Measurements from ENCODE around the gene KLHL36. TPM values are rescaled to one million over a fixed set of nuclear protein-coding genes. Genes with fewer than 3 reads are reported as not detected.

The KLHL36 gene
- total RNA-seq, 1 experiment from 2014 or later, result 79.0 TPM

DNA sequence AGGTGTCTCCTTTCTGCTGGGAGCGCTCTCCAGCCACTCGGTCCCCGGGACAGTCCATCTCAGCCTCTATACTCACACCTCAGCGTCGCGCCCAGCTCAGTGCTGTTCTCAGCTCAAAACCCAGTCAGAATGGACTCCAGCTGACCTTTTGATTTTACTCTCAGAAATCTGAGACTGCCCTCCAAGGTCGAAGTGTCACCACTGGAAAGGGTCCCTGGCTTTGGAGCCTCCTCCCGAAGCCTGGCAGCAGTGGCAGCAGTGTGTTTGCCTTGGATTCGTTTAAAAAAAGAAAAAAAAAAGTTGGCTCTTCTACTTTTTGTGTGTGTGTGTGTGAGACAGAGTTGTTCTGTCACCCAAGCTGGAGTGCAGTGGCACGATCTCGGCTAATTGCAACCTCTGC lies 10.4 kb downstream of the KLHL36 start:
- Histone ChIP-seq H3K27me3 (ENCODE audit: insufficient read depth, low read length) (no peaks in the 10 kb centered on the region), H3K27ac (ENCODE audit: low read depth, low read length) (no peak overlapping the region), H3K79me2 (ENCODE audit: insufficient read depth, low read length) (no peaks in the 10 kb centered on the region), H3K36me3 (ENCODE audit: control insufficient read depth in 1 of 2, insufficient read depth in 2 of 2, low read length in 2 of 2) (peaks cover 42 to 44% of the 10 kb centered on the region in 2 experiments), H3K4me2 (ENCODE audit: low read length) (no peak overlapping the region), H3K4me3 (replicated peaks in 1 of 2; ENCODE audit: low read depth in 1 of 2, low read length in 2 of 2) (no peak overlapping the region), H3K4me1 (ENCODE audit: control insufficient read depth in 1 of 2, insufficient read depth in 2 of 2, low read length in 2 of 2) (no peaks in the 10 kb centered on the region), H2AFZ (ENCODE audit: low read depth, low read length, poor library complexity, severe bottlenecking) (no peak overlapping the region), H3K9ac (ENCODE audit: low read length) (no peak overlapping the region), H4K20me1 (ENCODE audit: insufficient read depth) (no peaks in the 10 kb centered on the region), H3K9me2 (ENCODE audit: insufficient read depth) (no peaks in the 10 kb centered on the region), H3K9me3 (ENCODE audit: control insufficient read depth in 1 of 2, insufficient read depth in 1 of 2, low read depth in 1 of 2, low read length in 2 of 2) (no peaks in the 10 kb centered on the region)
- no peak for ATAC-seq
- intact Hi-C loops (cut with micrococcal nuclease), result no loop called here
- CTCF ChIA-PET, result no interaction called here
- POLR2A ChIA-PET, result no interaction called here
- DNase-seq (ENCODE audit: low read depth, low spot score), result no peak
- RAD21 ChIA-PET (ENCODE audit: low non-redundant PET in 1 of 2, low total read pairs in 2 of 2, uncharacterized antibody in 2 of 2, unreplicated experiment in 2 of 2), result no interaction called here
- TF ChIP-seq TCF7L2 (IDR thresholded peaks at IDR 0.05; ENCODE audit: borderline replicate concordance, extremely low read depth, insufficient read depth, insufficient read length), result no peak
- TF ChIP-seq EGR1 (IDR thresholded peaks at IDR 0.05; ENCODE audit: low read depth), result no peak
- TF ChIP-seq EZH2phosphoT487 (IDR thresholded peaks at IDR 0.05; ENCODE audit: borderline replicate concordance), result no peak
- no peak for TF ChIP-seq SP1 (IDR thresholded peaks at IDR 0.05; ENCODE audit: low read depth)
- no peak for TF ChIP-seq REST (IDR thresholded peaks at IDR 0.05; ENCODE audit: low read depth)
- TF ChIP-seq CTCF (IDR thresholded peaks at IDR 0.05 in 2 of 3, conservative IDR thresholded peaks at IDR 0.05 in 1 of 3; ENCODE audit: borderline replicate concordance in 1 of 3, insufficient read depth in 1 of 3, low read depth in 2 of 3, low read length in 2 of 3), result no peak
- TF ChIP-seq CBX3 (IDR thresholded peaks at IDR 0.05; ENCODE audit: low read depth), result no peak
- TF ChIP-seq, protein P1, sequence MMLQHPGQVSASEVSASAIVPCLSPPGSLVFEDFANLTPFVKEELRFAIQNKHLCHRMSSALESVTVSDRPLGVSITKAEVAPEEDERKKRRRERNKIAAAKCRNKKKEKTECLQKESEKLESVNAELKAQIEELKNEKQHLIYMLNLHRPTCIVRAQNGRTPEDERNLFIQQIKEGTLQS (IDR thresholded peaks at IDR 0.05), result no peak
- TF ChIP-seq SIN3A (IDR thresholded peaks at IDR 0.05; ENCODE audit: low read depth), result no peak
- TF ChIP-seq ZFX (IDR thresholded peaks at IDR 0.05), result no peak
- no peak for TF ChIP-seq JUND (IDR thresholded peaks at IDR 0.05)
- no peak for TF ChIP-seq YY1 (IDR thresholded peaks at IDR 0.05; ENCODE audit: extremely low read depth, insufficient replicate concordance, low read depth, low read length)
- no peak for TF ChIP-seq CEBPB (IDR thresholded peaks at IDR 0.05; ENCODE audit: low read depth)
- no peak for TF ChIP-seq POLR2A (IDR thresholded peaks at IDR 0.05; ENCODE audit: borderline replicate concordance, extremely low read depth, insufficient read depth, insufficient read length)
- TF ChIP-seq, protein P2, sequence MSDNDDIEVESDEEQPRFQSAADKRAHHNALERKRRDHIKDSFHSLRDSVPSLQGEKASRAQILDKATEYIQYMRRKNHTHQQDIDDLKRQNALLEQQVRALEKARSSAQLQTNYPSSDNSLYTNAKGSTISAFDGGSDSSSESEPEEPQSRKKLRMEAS (IDR thresholded peaks at IDR 0.05), result no peak
- TF ChIP-seq, protein P3, sequence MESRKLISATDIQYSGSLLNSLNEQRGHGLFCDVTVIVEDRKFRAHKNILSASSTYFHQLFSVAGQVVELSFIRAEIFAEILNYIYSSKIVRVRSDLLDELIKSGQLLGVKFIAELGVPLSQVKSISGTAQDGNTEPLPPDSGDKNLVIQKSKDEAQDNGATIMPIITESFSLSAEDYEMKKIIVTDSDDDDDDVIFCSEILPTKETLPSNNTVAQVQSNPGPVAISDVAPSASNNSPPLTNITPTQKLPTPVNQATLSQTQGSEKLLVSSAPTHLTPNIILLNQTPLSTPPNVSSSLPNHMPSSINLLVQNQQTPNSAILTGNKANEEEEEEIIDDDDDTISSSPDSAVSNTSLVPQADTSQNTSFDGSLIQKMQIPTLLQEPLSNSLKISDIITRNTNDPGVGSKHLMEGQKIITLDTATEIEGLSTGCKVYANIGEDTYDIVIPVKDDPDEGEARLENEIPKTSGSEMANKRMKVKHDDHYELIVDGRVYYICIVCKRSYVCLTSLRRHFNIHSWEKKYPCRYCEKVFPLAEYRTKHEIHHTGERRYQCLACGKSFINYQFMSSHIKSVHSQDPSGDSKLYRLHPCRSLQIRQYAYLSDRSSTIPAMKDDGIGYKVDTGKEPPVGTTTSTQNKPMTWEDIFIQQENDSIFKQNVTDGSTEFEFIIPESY (IDR thresholded peaks at IDR 0.05; ENCODE audit: extremely low read depth, insufficient replicate concordance, low read length), result no peak
- TF ChIP-seq EZH2 (IDR thresholded peaks at IDR 0.05), result no peak
- no peak for TF ChIP-seq RAD21 (IDR thresholded peaks at IDR 0.05; ENCODE audit: low read depth)
- TF ChIP-seq ELF1 (IDR thresholded peaks at IDR 0.05; ENCODE audit: borderline replicate concordance, low read depth), result no peak
- TF ChIP-seq FOSL1 (IDR thresholded peaks at IDR 0.05; ENCODE audit: low read depth), result no peak
- BruUV-seq (replicated peaks), result no TSS peak
